Loucy (cell line): ENCODE results near the gene AFF3.
A peak's percentile ranks its signal among the peaks of the same experiment; 100 is the strongest.

ENCODE experiments used
- H2AFZ ChIP-seq: fragments of 200-600 bp; sonication (generic); 2 replicates; pipeline ENCODE4 v1.6.0; 2016; ENCODE audit warnings: antibody characterized with exemption, mild to moderate bottlenecking, low read length, moderate library complexity
- H3F3A ChIP-seq: fragments of 200-600 bp; 2 replicates; pipeline ENCODE4 v1.6.0; 2016; ENCODE audit warnings: antibody characterized with exemption, low read depth, mild to moderate bottlenecking
- H3K27me3 ChIP-seq: fragments of 200-600 bp; sonication (generic); 2 replicates; pipeline ENCODE4 v1.6.1; 2014; ENCODE audit warnings: low read length, mild to moderate bottlenecking; ENCODE audit not compliant: insufficient read depth, poor library complexity, severe bottlenecking
- H3K36me3 ChIP-seq: fragments of 200-600 bp; sonication (generic); 2 replicates; pipeline ENCODE4 v1.6.1; 2016; ENCODE audit warnings: low read length; ENCODE audit not compliant: insufficient read depth
- H3K4me1 ChIP-seq: fragments of 200-600 bp; sonication (generic); 2 replicates; pipeline ENCODE4 v1.5.1; 2014; ENCODE audit warnings: low read length, mild to moderate bottlenecking; ENCODE audit not compliant: insufficient read depth, poor library complexity, severe bottlenecking
- H3K4me2 ChIP-seq: fragments of 200-600 bp; sonication (generic); 2 replicates; pipeline ENCODE4 v1.6.0; 2014; ENCODE audit warnings: antibody characterized with exemption, low read length, low read depth, mild to moderate bottlenecking; ENCODE audit not compliant: poor library complexity, severe bottlenecking
- H3K4me3 ChIP-seq: fragments of 200-600 bp; sonication (generic); 2 replicates; pipeline ENCODE4 v1.5.1; 2014; ENCODE audit warnings: low read length, mild to moderate bottlenecking, mixed read lengths; ENCODE audit not compliant: poor library complexity, severe bottlenecking
- H3K79me2 ChIP-seq: fragments of 200-600 bp; sonication (generic); 2 replicates; pipeline ENCODE4 v1.6.1; 2014; ENCODE audit warnings: low read length; ENCODE audit not compliant: insufficient read depth
- H3K9ac ChIP-seq: fragments of 200-600 bp; sonication (generic); 2 replicates; pipeline ENCODE4 v1.6.0; 2014; ENCODE audit warnings: mild to moderate bottlenecking, low read depth, low read length, moderate library complexity; ENCODE audit not compliant: poor library complexity, severe bottlenecking
- H3K9me2 ChIP-seq: fragments of 200-600 bp; sonication (generic); replicated peaks from 2 replicates; pipeline ENCODE4 v1.6.1; 2016; ENCODE audit warnings: low read depth, low read length, mixed read lengths
- H3K9me3 ChIP-seq: fragments of 200-600 bp; sonication (generic); 2 replicates; pipeline ENCODE4 v1.6.1; 2014; ENCODE audit warnings: mild to moderate bottlenecking, antibody characterized with exemption, low read length, low read depth; ENCODE audit not compliant: insufficient read depth
- H4K20me1 ChIP-seq: fragments of 200-600 bp; sonication (generic); 2 replicates; pipeline ENCODE4 v1.6.0; 2014; ENCODE audit warnings: antibody characterized with exemption, low read length, mild to moderate bottlenecking; ENCODE audit not compliant: insufficient read depth, poor library complexity, severe bottlenecking
- CTCF ChIP-seq: fragments of 200-600 bp; sonication (generic); conservative IDR thresholded peaks from 2 replicates; pipeline ENCODE4 v1.5.1; 2014; ENCODE audit warnings: mild to moderate bottlenecking, antibody characterized with exemption, low read length
- EZH2phosphoT487 ChIP-seq: fragments of 200-600 bp; IDR thresholded peaks from 2 replicates; pipeline ENCODE4 v1.6.1; 2018; ENCODE audit warnings: antibody characterized with exemption, mild to moderate bottlenecking, moderate library complexity, borderline replicate concordance

Gene AFF3

GRCh38 chr2:100073110-100073509 lies 69.3 kb downstream of the AFF3 start:
- no peaks in the 10 kb centered on the region for H3F3A ChIP-seq
- no peaks in the 10 kb centered on the region for H3K9me3 ChIP-seq
- no peak overlapping the region for H2AFZ ChIP-seq
- no peaks in the 10 kb centered on the region for H3K9me2 ChIP-seq
- no peak overlapping the region for H3K4me3 ChIP-seq
- TF ChIP-seq CTCF: no peak
- TF ChIP-seq EZH2phosphoT487: no peak
- no peak overlapping the region for H3K4me2 ChIP-seq
- H3K36me3 ChIP-seq: no peaks in the 10 kb centered on the region
- H3K4me1 ChIP-seq: peaks cover 29% of the 10 kb centered on the region
- no peaks in the 10 kb centered on the region for H3K79me2 ChIP-seq
- H3K9ac ChIP-seq: no peak overlapping the region
- no peaks in the 10 kb centered on the region for H4K20me1 ChIP-seq
- H3K27me3 ChIP-seq: no peaks in the 10 kb centered on the region

DNA sequence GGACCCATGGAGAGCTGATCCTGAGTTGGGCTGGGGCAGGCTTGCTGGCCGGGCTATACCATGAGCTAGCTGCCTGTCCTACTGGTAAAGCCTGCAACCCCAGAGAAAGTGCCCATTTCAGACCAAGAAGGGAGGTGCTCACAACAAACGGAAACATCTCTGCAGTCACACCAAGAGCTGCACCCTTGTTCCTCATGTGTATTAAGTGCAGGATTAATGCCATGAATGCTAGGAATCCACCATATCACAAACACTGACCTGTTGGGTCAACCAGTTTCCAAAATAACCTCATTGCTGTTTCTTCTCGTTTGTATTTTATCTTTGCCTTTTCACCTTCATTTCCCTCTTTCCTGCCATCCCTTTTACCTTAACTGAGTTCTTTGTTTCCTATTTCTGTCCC lies 69.9 kb downstream of the AFF3 start:
- Histone ChIP-seq H3K36me3 (no peaks in the 10 kb centered on the region), H3K4me3 (no peak overlapping the region), H3K4me2 (no peak overlapping the region), H2AFZ (no peak overlapping the region), H3F3A (no peaks in the 10 kb centered on the region), H4K20me1 (no peaks in the 10 kb centered on the region), H3K9me2 (no peaks in the 10 kb centered on the region), H3K27me3 (no peaks in the 10 kb centered on the region), H3K79me2 (no peaks in the 10 kb centered on the region), H3K9me3 (no peaks in the 10 kb centered on the region), H3K9ac (no peak overlapping the region), H3K4me1 (peaks cover 31% of the 10 kb centered on the region)
- TF ChIP-seq CTCF (no peak), EZH2phosphoT487 (no peak)

- Histone ChIP-seq H3K79me2 (no peaks in the 10 kb centered on the region), H3K9ac (no peak overlapping the region), H3K27me3 (no peaks in the 10 kb centered on the region), H3K4me2 (peak overlapping the region; percentile 27), H3K36me3 (no peaks in the 10 kb centered on the region), H4K20me1 (no peaks in the 10 kb centered on the region), H3K4me1 (peaks cover 41% of the 10 kb centered on the region), H3K4me3 (no peak overlapping the region), H2AFZ (no peak overlapping the region), H3K9me2 (no peaks in the 10 kb centered on the region), H3F3A (no peaks in the 10 kb centered on the region), H3K9me3 (no peaks in the 10 kb centered on the region)
- TF ChIP-seq CTCF (no peak), EZH2phosphoT487 (no peak)
These were observed 70.9 kb downstream of the AFF3 start for GRCh38 chr2:100071335-100072043.
